Measurements from ENCODE around the gene SYTL3.

DNA sequence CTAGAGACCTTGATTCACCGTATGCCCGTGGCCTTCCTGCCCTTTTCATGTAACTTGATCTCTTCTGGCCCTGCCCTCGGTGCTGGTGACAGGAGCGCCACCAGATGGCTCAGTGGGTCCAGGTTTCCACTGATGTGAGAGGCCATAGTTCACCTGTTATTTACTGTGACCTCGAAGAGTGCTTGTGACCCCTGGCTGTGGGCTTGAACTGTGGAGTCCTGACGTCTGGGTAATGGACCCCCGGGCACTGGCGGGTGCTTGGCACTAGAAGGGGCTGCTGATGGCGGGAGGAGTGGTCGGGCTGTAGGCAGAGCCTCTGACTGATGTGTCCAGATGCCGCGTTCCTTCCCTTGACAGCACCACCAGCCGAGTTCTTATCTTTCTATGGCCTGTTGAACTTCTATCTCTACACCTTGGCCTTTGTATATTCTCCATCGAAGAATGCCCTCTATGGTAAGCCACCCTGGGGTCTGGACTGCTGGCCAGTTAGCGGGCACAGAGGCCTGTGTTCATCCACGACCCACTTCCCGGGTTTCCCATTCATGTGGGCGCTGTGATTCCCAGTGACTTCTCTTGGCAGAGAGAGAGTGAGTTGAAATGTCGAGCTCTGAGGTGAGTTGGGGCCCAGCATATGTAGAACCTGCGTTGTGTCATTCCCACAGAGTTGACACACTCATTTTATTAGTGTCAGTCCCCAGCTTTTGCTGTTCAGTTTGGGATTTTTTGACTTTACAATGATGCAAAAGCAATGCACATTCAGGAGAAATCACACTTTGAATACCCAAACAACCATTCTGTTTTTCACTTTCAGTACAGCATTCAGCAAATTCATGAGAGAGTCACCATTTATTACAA lies 20.3 kb upstream of the SYTL3 start:
- TF ChIP-seq, protein P1, sequence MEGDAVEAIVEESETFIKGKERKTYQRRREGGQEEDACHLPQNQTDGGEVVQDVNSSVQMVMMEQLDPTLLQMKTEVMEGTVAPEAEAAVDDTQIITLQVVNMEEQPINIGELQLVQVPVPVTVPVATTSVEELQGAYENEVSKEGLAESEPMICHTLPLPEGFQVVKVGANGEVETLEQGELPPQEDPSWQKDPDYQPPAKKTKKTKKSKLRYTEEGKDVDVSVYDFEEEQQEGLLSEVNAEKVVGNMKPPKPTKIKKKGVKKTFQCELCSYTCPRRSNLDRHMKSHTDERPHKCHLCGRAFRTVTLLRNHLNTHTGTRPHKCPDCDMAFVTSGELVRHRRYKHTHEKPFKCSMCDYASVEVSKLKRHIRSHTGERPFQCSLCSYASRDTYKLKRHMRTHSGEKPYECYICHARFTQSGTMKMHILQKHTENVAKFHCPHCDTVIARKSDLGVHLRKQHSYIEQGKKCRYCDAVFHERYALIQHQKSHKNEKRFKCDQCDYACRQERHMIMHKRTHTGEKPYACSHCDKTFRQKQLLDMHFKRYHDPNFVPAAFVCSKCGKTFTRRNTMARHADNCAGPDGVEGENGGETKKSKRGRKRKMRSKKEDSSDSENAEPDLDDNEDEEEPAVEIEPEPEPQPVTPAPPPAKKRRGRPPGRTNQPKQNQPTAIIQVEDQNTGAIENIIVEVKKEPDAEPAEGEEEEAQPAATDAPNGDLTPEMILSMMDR (IDR thresholded peaks at IDR 0.05), result no peak
- no peak for TF ChIP-seq POLR2AphosphoS5 (IDR thresholded peaks at IDR 0.05)

All from stomach (tissue), 4 donors.